HepG2 (cell line): ENCODE data around the gene TTYH2. TPM values are rescaled to one million over a fixed set of nuclear protein-coding genes. Genes with fewer than 3 reads are reported as not detected.
A peak's percentile ranks its signal among the peaks of the same experiment; 100 is the strongest.

Experiments used
- ELF1 ChIP-seq: sonication (generic); formaldehyde crosslinking; IDR thresholded peaks from 2 replicates; pipeline ENCODE4 v1.4.0; 2020; ENCODE audit warnings: missing genetic modification reagents
- ETV5 ChIP-seq: IDR thresholded peaks from 2 replicates; pipeline ENCODE4 v1.6.1; 2018; ENCODE audit warnings: missing biosample characterization, missing genetic modification reagents, inconsistent platforms, borderline replicate concordance
- FOXA3 ChIP-seq: IDR thresholded peaks from 2 replicates; pipeline ENCODE4 v1.6.1; 2016; ENCODE audit warnings: missing genetic modification reagents, missing compliant biosample characterization
- FOXC1 ChIP-seq: sonication (generic); formaldehyde crosslinking; IDR thresholded peaks from 2 replicates; pipeline ENCODE4 v1.8.0; 2022; ENCODE audit warnings: mild to moderate bottlenecking, missing genetic modification reagents, borderline replicate concordance
- GABPB1 ChIP-seq: IDR thresholded peaks from 2 replicates; pipeline ENCODE4 v1.6.1; 2016; ENCODE audit warnings: mild to moderate bottlenecking, missing genetic modification reagents, moderate library complexity, missing compliant biosample characterization
- GLI4 ChIP-seq: sonication (generic); formaldehyde crosslinking; IDR thresholded peaks from 2 replicates; pipeline ENCODE4 v1.5.1; 2020; ENCODE audit warnings: missing genetic modification reagents, mild to moderate bottlenecking, moderate library complexity, borderline replicate concordance
- HMGA1 ChIP-seq: sonication (generic); formaldehyde crosslinking; conservative IDR thresholded peaks from 2 replicates; pipeline ENCODE4 v1.4.0; 2020; ENCODE audit warnings: missing genetic modification reagents
- HNRNPLL ChIP-seq: fragments of 200-400 bp; formaldehyde crosslinking; IDR thresholded peaks from 2 replicates; pipeline ENCODE4 v1.6.1; 2017; ENCODE audit warnings: mild to moderate bottlenecking, low read depth, low read length; ENCODE audit not compliant: poor library complexity, severe bottlenecking
- KDM3A ChIP-seq: IDR thresholded peaks from 2 replicates; pipeline ENCODE4 v1.6.1; 2018; ENCODE audit warnings: low read depth, missing compliant biosample characterization
- RAD21 ChIP-seq: fragments of 450-650 bp; formaldehyde crosslinking; IDR thresholded peaks from 2 replicates; pipeline ENCODE4 v1.5.0; 2020; ENCODE audit warnings: mild to moderate bottlenecking
- RNF2 ChIP-seq: fragments of 450-650 bp; conservative IDR thresholded peaks from 2 replicates; pipeline ENCODE4 v1.6.1; 2016; ENCODE audit warnings: low read depth
- SP1 ChIP-seq, 2 experiments: fragments of 450-650 bp in 1 of 2; sonication (generic) in 1 of 2; formaldehyde crosslinking in 1 of 2; IDR thresholded peaks; 2 replicates each; pipeline versions ENCODE4 v1.4.0 to v1.6.1; 2016 to 2020; ENCODE audit warnings: missing genetic modification reagents in 1 of 2
- THAP11 ChIP-seq: IDR thresholded peaks from 2 replicates; pipeline ENCODE4 v1.6.1; 2016; ENCODE audit warnings: missing biosample characterization, missing genetic modification reagents
- XRCC5 ChIP-seq: fragments of 200-400 bp; formaldehyde crosslinking; optimal IDR thresholded peaks from 2 replicates; pipeline ENCODE3; 2017; ENCODE audit warnings: mild to moderate bottlenecking, low read length
- ZFX ChIP-seq: sonication (generic); formaldehyde crosslinking; IDR thresholded peaks from 2 replicates; pipeline ENCODE4 v1.4.0; 2020; ENCODE audit warnings: mild to moderate bottlenecking, low read depth, missing genetic modification reagents, moderate library complexity
- ZNF12 ChIP-seq: sonication (generic); formaldehyde crosslinking; IDR thresholded peaks from 2 replicates; pipeline ENCODE4 v1.5.0; 2020; ENCODE audit warnings: missing genetic modification reagents
- ZNF124 ChIP-seq: sonication (generic); formaldehyde crosslinking; IDR thresholded peaks from 2 replicates; pipeline ENCODE4 v1.4.0; 2020; ENCODE audit warnings: missing genetic modification reagents
- ZNF235 ChIP-seq: sonication (generic); formaldehyde crosslinking; IDR thresholded peaks from 2 replicates; pipeline ENCODE4 v1.8.1; 2023; ENCODE audit warnings: mild to moderate bottlenecking, missing genetic modification reagents, borderline replicate concordance
- ZNF256 ChIP-seq: sonication (generic); formaldehyde crosslinking; conservative IDR thresholded peaks from 2 replicates; pipeline ENCODE4 v1.4.0; 2020; ENCODE audit warnings: missing genetic modification reagents
- ZNF605 ChIP-seq: sonication (generic); formaldehyde crosslinking; IDR thresholded peaks from 2 replicates; pipeline ENCODE4 v1.8.0; 2022; ENCODE audit warnings: mild to moderate bottlenecking, missing genetic modification reagents
- ZNF770 ChIP-seq: sonication (generic); formaldehyde crosslinking; IDR thresholded peaks from 2 replicates; pipeline ENCODE4 v1.5.0; 2020; ENCODE audit warnings: mild to moderate bottlenecking, missing genetic modification reagents
- ZSCAN21 ChIP-seq: sonication (generic); formaldehyde crosslinking; IDR thresholded peaks from 2 replicates; pipeline ENCODE4 v1.8.0; 2022; ENCODE audit warnings: mild to moderate bottlenecking, missing genetic modification reagents, moderate library complexity, borderline replicate concordance
- polyA plus RNA-seq, 8 experiments: library from polyadenylated mRNA; depleted of rRNA in 3 of 8; stranded (reverse) in 7 of 8; unstranded in 1 of 8; fragments of >200 nt; fragmentation: Illumina TruSeq in 4 of 8; extraction: Trizol in 4 of 8; gene quantifications; 2 replicates each; pipeline versions ENCODE4 v1.2.1 to v1.2.3, GENCODE V29; 2011 to 2016; ENCODE audit warnings: low read depth in 4 of 8, missing spikeins in 1 of 8, mixed read lengths in 1 of 8; ENCODE audit not compliant: insufficient read depth in 1 of 8
- total RNA-seq, 5 experiments: library from RNA; depleted of rRNA; stranded (reverse); fragments of >200 nt; fragmentation: Illumina TruSeq; extraction: Trizol; gene quantifications; 2 replicates each; pipeline ENCODE4 v1.2.3, GENCODE V29; 2016; ENCODE audit warnings: low read depth in 1 of 5
- TF ChIP-seq, protein P1 (sequence below): sonication (generic); formaldehyde crosslinking; IDR thresholded peaks from 2 replicates; pipeline ENCODE4 v1.5.1; 2020; ENCODE audit warnings: mild to moderate bottlenecking, moderate library complexity, missing genetic modification reagents
- TF ChIP-seq, protein P2 (sequence below): IDR thresholded peaks from 2 replicates; pipeline ENCODE4 v1.6.1; 2016; ENCODE audit warnings: mild to moderate bottlenecking, missing biosample characterization, missing genetic modification reagents

Gene TTYH2
- total and polyA plus RNA-seq, 2 of the 13 experiments (the other 11 are each of a cell fraction or from before 2014, with no cell fraction given): 0.77 to 0.96 TPM

GRCh38 chr17:74199306-74200092 is 13.9 kb upstream of the TTYH2 start (continued):
- TF ChIP-seq, protein P1, sequence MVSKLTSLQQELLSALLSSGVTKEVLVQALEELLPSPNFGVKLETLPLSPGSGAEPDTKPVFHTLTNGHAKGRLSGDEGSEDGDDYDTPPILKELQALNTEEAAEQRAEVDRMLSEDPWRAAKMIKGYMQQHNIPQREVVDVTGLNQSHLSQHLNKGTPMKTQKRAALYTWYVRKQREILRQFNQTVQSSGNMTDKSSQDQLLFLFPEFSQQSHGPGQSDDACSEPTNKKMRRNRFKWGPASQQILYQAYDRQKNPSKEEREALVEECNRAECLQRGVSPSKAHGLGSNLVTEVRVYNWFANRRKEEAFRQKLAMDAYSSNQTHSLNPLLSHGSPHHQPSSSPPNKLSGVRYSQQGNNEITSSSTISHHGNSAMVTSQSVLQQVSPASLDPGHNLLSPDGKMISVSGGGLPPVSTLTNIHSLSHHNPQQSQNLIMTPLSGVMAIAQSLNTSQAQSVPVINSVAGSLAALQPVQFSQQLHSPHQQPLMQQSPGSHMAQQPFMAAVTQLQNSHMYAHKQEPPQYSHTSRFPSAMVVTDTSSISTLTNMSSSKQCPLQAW (CRISPR knock-in tag): 0 out of 2 replicates have a peak, but pooled peaks have one; percentile 25
- TF ChIP-seq HNRNPLL: peak; percentile 61
- TF ChIP-seq THAP11 (CRISPR knock-in tag): 0 out of 2 replicates have a peak, but pooled peaks have one; percentile 45
- peak; percentile 74; the same call in 1 of the 2 replicates for TF ChIP-seq RAD21
- peak; percentile 36; the same call in 1 of the 2 replicates for TF ChIP-seq ETV5 (CRISPR knock-in tag)
- TF ChIP-seq ZNF605 (CRISPR knock-in tag): peak; percentile 68; the same call in 1 of the 2 replicates
- TF ChIP-seq ELF1 (CRISPR knock-in tag): peak; percentile 49
- peak; percentile 32; the same call in 1 of the 2 replicates for TF ChIP-seq ZFX (CRISPR knock-in tag)
- TF ChIP-seq RNF2: 0 out of 2 replicates have a peak, but pooled peaks have one; percentile 45
- no peak for TF ChIP-seq GLI4 (CRISPR knock-in tag)
- TF ChIP-seq FOXC1 (CRISPR knock-in tag): peak; percentile 43; the same call in 1 of the 2 replicates
- 0 out of 2 replicates have a peak, but pooled peaks have one; percentile 27 for TF ChIP-seq ZNF124 (CRISPR knock-in tag)
- 0 out of 2 replicates have a peak, but pooled peaks have one; percentile 13 for TF ChIP-seq FOXA3 (CRISPR knock-in tag)
- peak; percentile 95 for TF ChIP-seq XRCC5
- TF ChIP-seq HMGA1: no peak
- TF ChIP-seq ZNF256 (CRISPR knock-in tag): no peak
- peak; percentile 21; the same call in 1 of the 2 replicates for TF ChIP-seq ZSCAN21 (CRISPR knock-in tag)
- TF ChIP-seq ZNF770 (CRISPR knock-in tag): peak; percentile 90
- TF ChIP-seq KDM3A (CRISPR knock-in tag): 0 out of 2 replicates have a peak, but pooled peaks have one; percentile 64
- peak; percentile 63; the same call in 1 of the 2 replicates for TF ChIP-seq GABPB1 (CRISPR knock-in tag)
- TF ChIP-seq ZNF12 (CRISPR knock-in tag): no peak
- no peak for TF ChIP-seq SP1 (IDR thresholded peaks at IDR 0.05)
- TF ChIP-seq SP1 (CRISPR knock-in tag; IDR thresholded peaks at IDR 0.05): 0 out of 2 replicates have a peak, but pooled peaks have one; percentile 27
- TF ChIP-seq, protein P2, sequence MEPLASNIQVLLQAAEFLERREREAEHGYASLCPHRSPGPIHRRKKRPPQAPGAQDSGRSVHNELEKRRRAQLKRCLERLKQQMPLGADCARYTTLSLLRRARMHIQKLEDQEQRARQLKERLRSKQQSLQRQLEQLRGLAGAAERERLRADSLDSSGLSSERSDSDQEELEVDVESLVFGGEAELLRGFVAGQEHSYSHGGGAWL (CRISPR knock-in tag): 0 out of 2 replicates have a peak, but pooled peaks have one; percentile 17
- TF ChIP-seq ZNF235 (CRISPR knock-in tag): 0 out of 2 replicates have a peak, but pooled peaks have one; percentile 52
